Small intestine (tissue), 16 donors: ENCODE data around the gene CRP. TPM values are rescaled to one million over a fixed set of nuclear protein-coding genes. Genes with fewer than 3 reads are reported as not detected.

Source experiments
- DNase-seq, 2 donors: peaks; one replicate each; pipeline versions ENCODE4 v3.0.0 to v3.0.0-alpha.2; 2013
- FAIRE-seq: peaks from 2 replicates; lab custom pipeline; 2012; peaks lifted over from hg19 to GRCh38; lab: Jason Lieb, UNC
- H3K27ac ChIP-seq, 3 donors: one replicate each; pipeline ENCODE4 v1.5.1; 2013; ENCODE audit warnings: low read length in 2 of 3, mild to moderate bottlenecking in 2 of 3, control low read depth in 1 of 3, inconsistent platforms in 1 of 3, low read depth in 1 of 3, moderate library complexity in 1 of 3
- H3K27me3 ChIP-seq, 3 donors: one replicate each; pipeline ENCODE4 v1.6.1; 2013; ENCODE audit warnings: low read length in 3 of 3, inconsistent platforms in 1 of 3; ENCODE audit not compliant: control insufficient read depth in 3 of 3, insufficient read depth in 3 of 3
- H3K36me3 ChIP-seq, 3 donors: one replicate each; pipeline ENCODE4 v1.6.1; 2013; ENCODE audit warnings: low read length in 3 of 3, inconsistent platforms in 1 of 3, low read depth in 1 of 3, mild to moderate bottlenecking in 1 of 3, moderate library complexity in 1 of 3; ENCODE audit not compliant: control insufficient read depth in 3 of 3, insufficient read depth in 2 of 3
- H3K4me1 ChIP-seq, 3 donors: one replicate each; pipeline ENCODE4 v1.6.1; 2013; ENCODE audit warnings: low read length in 2 of 3, inconsistent platforms in 1 of 3, low read depth in 1 of 3, mild to moderate bottlenecking in 1 of 3, moderate library complexity in 1 of 3; ENCODE audit not compliant: control insufficient read depth in 3 of 3, insufficient read depth in 2 of 3
- H3K4me3 ChIP-seq, 3 donors: one replicate each; pipeline ENCODE4 v1.5.1; 2013; ENCODE audit warnings: low read length in 3 of 3, control low read depth in 1 of 3, inconsistent platforms in 1 of 3, low read depth in 1 of 3, mild to moderate bottlenecking in 1 of 3, moderate library complexity in 1 of 3
- H3K9me3 ChIP-seq, 2 donors: one replicate each; pipeline ENCODE4 v1.6.1; 2013; ENCODE audit warnings: low read depth in 1 of 2, low read length in 1 of 2; ENCODE audit not compliant: control insufficient read depth in 2 of 2, insufficient read depth in 1 of 2
- WGBS, 3 donors: extraction: QIAGEN DNeasy Blood & Tissue Kit; methylation state at CpG; one replicate each; pipeline ENCODE4 v1.1.7; 2013; 5-methylcytosine and 5-hydroxymethylcytosine counted together
- long read RNA-seq, 10 donors: transcript quantifications; one replicate each; lab custom pipeline, GENCODE V29; 2026
- polyA plus RNA-seq, 4 donors: library from polyadenylated mRNA; stranded (reverse) in 3 of 4; unstranded in 1 of 4; fragments of 200-250 nt in 3 of 4; fragments of 120-200 nt in 1 of 4; gene quantifications; one replicate each; pipeline versions ENCODE4 v1.2.1 to v1.2.3, GENCODE V29; 2013
- donor health status: healthy with polysubstance abuse.
- donor health status: control.
- donor health status: control.
- donor health status: Bipolar disorder and iron deficiency.
- donor health status: healthy.

The CRP gene
- under 1 TPM in 1 of 4 donors, not detected in 3; 0.21 TPM for polyA plus RNA-seq
- long read RNA-seq, donor 1 = 0 reads
- long read RNA-seq, donor 2 = 0 reads
- long read RNA-seq, donor 3 = 0 reads
- long read RNA-seq, donor 4 = 0 reads
- long read RNA-seq, donor 5 = 0 reads
- long read RNA-seq, donor 6 = 0 reads
- long read RNA-seq, donor 7 = 0 reads
- long read RNA-seq, donor 8 = 0 reads
- long read RNA-seq, donor 9 = 0 reads
- long read RNA-seq, donor 10 = 0 reads

- peaks cover 0 to 2% (median 0%) of the 10 kb centered on the region in 3 donors for H3K27me3 ChIP-seq
- DNase-seq = no peak
- WGBS, 3 donors = 76 to 84% (median 77%) methylated on average over 6 of the region's 6 CpGs
- peaks cover 0 to 12% of the 10 kb centered on the region in 2 donors for H3K9me3 ChIP-seq
- no peak within 1 kb of the TSS for H3K4me3 ChIP-seq
- no peak within 1 kb of the TSS for H3K27ac ChIP-seq
- no peak for FAIRE-seq
- H3K4me1 ChIP-seq = peaks cover 0 to 11% (median 0%) of the 10 kb centered on the region in 3 donors
- no peaks in the 10 kb centered on the region for H3K36me3 ChIP-seq
Measured at GRCh38 chr1:159714529-159714928, at the start of gene CRP. TSS of gene CRP (minus strand) at chr1:159714589. CDS start at chr1:159714485, 104 bp downstream.

DNA sequence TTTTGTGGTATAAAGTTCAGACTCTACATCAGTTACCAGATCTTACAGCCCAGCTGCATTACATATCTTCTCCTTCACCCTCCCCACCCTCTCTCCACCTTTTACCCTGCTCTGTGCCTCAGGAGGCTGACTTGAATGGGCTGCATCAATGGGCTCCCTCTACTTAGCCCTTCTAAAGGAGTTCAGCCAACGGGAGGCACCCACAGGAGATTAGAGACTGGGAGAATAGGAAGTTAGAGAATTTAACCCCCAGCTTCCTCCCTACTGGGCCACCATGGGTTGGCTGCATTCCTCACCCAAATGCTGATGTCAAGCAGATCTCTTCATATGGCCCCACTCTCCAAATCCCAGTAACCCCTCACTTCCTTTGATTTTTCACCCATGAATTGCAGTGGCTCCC, 49.3 kb upstream of the CRP start:
- DNase-seq = no peak
- H3K36me3 ChIP-seq = no peaks in the 10 kb centered on the region
- no peaks in the 10 kb centered on the region for H3K9me3 ChIP-seq
- no peak for FAIRE-seq
- WGBS, 3 donors = 21 to 40% (median 35%) methylated on average over 1 of the region's 1 CpG
- H3K27me3 ChIP-seq = no peaks in the 10 kb centered on the region
- H3K27ac ChIP-seq = no peak overlapping the region
- H3K4me3 ChIP-seq = no peak overlapping the region
- H3K4me1 ChIP-seq = no peaks in the 10 kb centered on the region

- Histone ChIP-seq H3K4me1 (peaks cover 0 to 18% (median 7%) of the 10 kb centered on the region in 3 donors), H3K27me3 (peaks cover 0 to 2% (median 0%) of the 10 kb centered on the region in 3 donors), H3K9me3 (no peaks in the 10 kb centered on the region), H3K36me3 (no peaks in the 10 kb centered on the region), H3K4me3 (no peak overlapping the region), H3K27ac (no peak overlapping the region)
- DNase-seq (peak; percentile 26 to 65), FAIRE-seq (no peak)
Measured at GRCh38 chr1:159756397-159756796, 42.0 kb upstream of the CRP start.

DNA sequence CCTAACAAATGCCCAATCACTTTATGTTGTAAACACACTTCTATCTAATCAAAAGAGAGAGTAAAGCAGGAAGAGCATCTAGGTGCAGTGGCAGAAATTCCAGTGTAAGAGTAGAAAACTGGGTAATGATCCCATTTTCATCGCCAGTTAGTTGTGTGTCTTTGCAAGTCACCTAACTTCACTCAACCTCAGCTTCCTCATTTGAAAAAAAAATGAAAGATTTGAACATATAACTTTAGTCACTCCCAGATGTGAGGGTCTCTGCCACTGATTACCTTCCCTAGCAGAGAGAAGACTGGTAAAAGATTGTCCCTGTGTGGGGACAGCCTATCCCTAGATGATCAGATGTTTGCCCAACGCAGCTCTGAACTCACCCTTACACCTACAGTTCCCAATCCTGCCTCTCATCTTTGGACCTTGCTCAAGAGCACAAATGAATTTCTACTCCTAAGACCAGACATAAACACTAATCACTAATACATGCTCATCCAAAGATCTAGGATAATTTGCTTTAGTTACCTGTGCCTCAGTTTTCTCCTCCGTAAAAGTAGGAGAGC, 41.1 kb upstream of the CRP start:
- no peaks in the 10 kb centered on the region for H3K9me3 ChIP-seq
- FAIRE-seq (no peak), DNase-seq (peak; percentile 21 to 45)
- H3K36me3 ChIP-seq = no peaks in the 10 kb centered on the region
- no peak overlapping the region for H3K27ac ChIP-seq
- H3K4me3 ChIP-seq = no peak overlapping the region
- 46 to 77% (median 59%) methylated on average over 3 of the region's 3 CpGs for WGBS, 3 donors
- H3K27me3 ChIP-seq = peaks cover 0 to 2% (median 0%) of the 10 kb centered on the region in 3 donors
- H3K4me1 ChIP-seq = peaks cover 0 to 18% (median 7%) of the 10 kb centered on the region in 3 donors

- DNase-seq (peak; percentile 77 to 86), FAIRE-seq (peak; percentile 57)
- Histone ChIP-seq H3K4me3 (no peak overlapping the region), H3K9me3 (no peaks in the 10 kb centered on the region), H3K36me3 (no peaks in the 10 kb centered on the region), H3K4me1 (peaks cover 0 to 18% (median 7%) of the 10 kb centered on the region in 3 donors), H3K27ac (peak overlapping the region; percentile 55 to 83 (median 57)), H3K27me3 (peaks cover 0 to 2% (median 0%) of the 10 kb centered on the region in 3 donors)
- 11 to 56% (median 30%) methylated on average over 4 of the region's 4 CpGs for WGBS, 3 donors
Measured at GRCh38 chr1:159753386-159753785, 39.0 kb upstream of the CRP start.

DNA sequence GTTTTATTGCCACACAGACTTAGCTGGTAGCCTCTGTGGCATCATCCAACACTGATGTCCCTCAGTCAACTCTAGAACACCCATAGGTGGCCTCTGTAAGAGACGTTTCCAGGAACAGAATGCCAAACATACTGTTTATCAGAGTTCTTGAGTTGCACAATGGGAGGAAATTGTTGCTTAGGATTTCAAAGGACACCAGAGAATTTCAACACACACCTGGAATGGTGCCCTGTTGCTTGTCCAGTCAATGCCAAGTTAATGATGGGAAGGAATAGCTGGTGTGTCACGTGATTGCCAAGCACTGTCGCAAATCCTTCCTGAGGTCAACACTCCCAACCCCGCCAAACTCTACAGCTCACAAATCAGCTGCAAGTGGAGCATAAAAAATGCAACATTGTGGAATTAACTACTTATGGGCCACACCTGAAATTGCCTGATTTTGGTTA, 37.8 kb upstream of the CRP start:
- Histone ChIP-seq H3K27me3 (peaks cover 0 to 2% (median 0%) of the 10 kb centered on the region in 3 donors), H3K27ac (peak overlapping the region in 2 of 3 donors; percentile 45 to 83), H3K36me3 (no peaks in the 10 kb centered on the region), H3K4me1 (peaks cover 0 to 18% (median 7%) of the 10 kb centered on the region in 3 donors), H3K9me3 (no peaks in the 10 kb centered on the region), H3K4me3 (no peak overlapping the region)
- 28 to 58% (median 42%) methylated on average over 4 of the region's 4 CpGs for WGBS, 3 donors
- DNase-seq = peak; percentile 72 to 81
- FAIRE-seq = no peak

DNA sequence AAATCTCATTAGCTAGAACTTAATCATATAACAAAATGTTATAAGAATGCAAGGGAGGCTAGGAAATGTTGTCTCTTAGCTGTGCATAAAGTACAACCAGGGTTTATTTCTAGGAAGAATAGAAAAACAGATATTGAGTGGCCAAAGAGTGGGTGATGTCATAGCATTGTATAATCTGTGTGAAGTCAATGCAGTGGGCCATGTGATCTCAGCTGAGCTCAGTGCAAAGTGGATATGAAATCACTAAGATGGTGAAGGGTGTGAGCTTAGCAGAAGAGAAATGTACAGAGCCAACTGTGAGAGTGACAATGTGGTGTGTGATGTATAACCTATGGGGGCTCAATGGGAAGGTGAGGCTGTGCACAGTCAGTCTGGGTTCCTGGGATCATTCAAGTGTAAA, 36.6 kb upstream of the CRP start:
- no peak for DNase-seq
- Histone ChIP-seq H3K4me1 (peaks cover 0 to 18% (median 0%) of the 10 kb centered on the region in 3 donors), H3K36me3 (no peaks in the 10 kb centered on the region), H3K4me3 (no peak overlapping the region), H3K27me3 (peaks cover 0 to 2% (median 0%) of the 10 kb centered on the region in 3 donors), H3K27ac (no peak overlapping the region), H3K9me3 (no peaks in the 10 kb centered on the region)
- FAIRE-seq = no peak

GRCh38 chr1:159750621-159751020, 36.2 kb upstream of the CRP start:
- Histone ChIP-seq H3K27ac (no peak overlapping the region), H3K27me3 (peaks cover 0 to 2% (median 0%) of the 10 kb centered on the region in 3 donors), H3K4me1 (peaks cover 0 to 16% (median 0%) of the 10 kb centered on the region in 3 donors), H3K36me3 (no peaks in the 10 kb centered on the region), H3K9me3 (no peaks in the 10 kb centered on the region), H3K4me3 (no peak overlapping the region)
- DNase-seq = no peak
- no peak for FAIRE-seq
